H1 (cell line): ENCODE measurements around the gene FRMPD2. TPM values are rescaled to one million over a fixed set of nuclear protein-coding genes. Genes with fewer than 3 reads are reported as not detected.

Source experiments
- CTCF ChIA-PET: fragments of 300-600 bp; sonication (Branson Sonifier 250); formaldehyde crosslinking; loops from one replicate; lab custom pipeline; 2021; ENCODE audit not compliant: partially characterized antibody; lab: Charles Lee
- POLR2A ChIA-PET: fragments of 300-600 bp; sonication (Branson Sonifier 250); formaldehyde crosslinking; loops from one replicate; lab custom pipeline; 2021; ENCODE audit warnings: inconsistent platforms; ENCODE audit not compliant: partially characterized antibody; lab: Charles Lee
- DNase-seq, 2 experiments: peaks; one replicate each; pipeline versions ENCODE4 v3.0.0 to v3.0.0-alpha.2; 2010 to 2022; ENCODE audit warnings: low spot score in 2 of 2, low read depth in 1 of 2, mixed read lengths in 1 of 2
- FAIRE-seq: peaks from 2 replicates; lab custom pipeline; 2011; peaks lifted over from hg19 to GRCh38; lab: Jason Lieb, UNC
- H2AFZ ChIP-seq: 2 replicates; pipeline ENCODE4 v1.8.1; 2012; ENCODE audit warnings: low read length, inconsistent platforms
- H2AK5ac ChIP-seq: 2 replicates; pipeline ENCODE4 v1.6.1; 2013; ENCODE audit warnings: low read depth, low read length
- H2BK120ac ChIP-seq: replicated peaks from 2 replicates; pipeline ENCODE3; 2013; ENCODE audit warnings: low read depth, low read length, inconsistent platforms
- H2BK12ac ChIP-seq: 2 replicates; pipeline ENCODE4 v1.6.1; 2013; ENCODE audit warnings: low read depth, low read length
- H2BK15ac ChIP-seq: 2 replicates; pipeline ENCODE4 v1.6.1; 2013; ENCODE audit warnings: low read length
- H2BK20ac ChIP-seq: 2 replicates; pipeline ENCODE4 v1.6.1; 2013; ENCODE audit warnings: low read length
- H2BK5ac ChIP-seq: 2 replicates; pipeline ENCODE4 v1.6.1; 2013; ENCODE audit warnings: low read depth, low read length
- H3K14ac ChIP-seq: 2 replicates; pipeline ENCODE4 v1.6.1; 2013; ENCODE audit warnings: inconsistent platforms; ENCODE audit not compliant: insufficient read length
- H3K18ac ChIP-seq: 2 replicates; pipeline ENCODE4 v1.6.1; 2013; ENCODE audit warnings: low read length; ENCODE audit errors: extremely low read depth
- H3K23ac ChIP-seq: 2 replicates; pipeline ENCODE4 v1.6.1; 2013; ENCODE audit warnings: inconsistent platforms; ENCODE audit not compliant: insufficient read length
- H3K23me2 ChIP-seq: 2 replicates; pipeline ENCODE4 v1.6.1; 2013; ENCODE audit warnings: low read depth, low read length
- H3K27ac ChIP-seq: 2 replicates; pipeline ENCODE4 v1.6.1; 2011; ENCODE audit warnings: low read depth, low read length, inconsistent platforms
- H3K27me3 ChIP-seq, 4 experiments: replicated peaks in 1 of 4; 1 replicate in 1 of 4; 2 replicates in 3 of 4; pipeline versions ENCODE4 v1.6.1 to v1.8.1; 2011 to 2013; ENCODE audit warnings: low read length in 3 of 4, mild to moderate bottlenecking in 3 of 4, inconsistent platforms in 2 of 4, mixed read lengths in 2 of 4, moderate library complexity in 1 of 4; ENCODE audit not compliant: control insufficient read depth in 3 of 4, insufficient read depth in 3 of 4; ENCODE audit errors: extremely low read depth in 1 of 4
- H3K36me3 ChIP-seq, 4 experiments: 2 replicates each; pipeline versions ENCODE4 v1.6.1 to v1.8.1; 2011 to 2013; ENCODE audit warnings: mild to moderate bottlenecking in 4 of 4, low read length in 3 of 4, moderate library complexity in 2 of 4, control low read depth in 1 of 4, inconsistent platforms in 1 of 4; ENCODE audit not compliant: insufficient read depth in 4 of 4, control insufficient read depth in 2 of 4
- H3K4ac ChIP-seq: replicated peaks from 2 replicates; pipeline ENCODE3; 2013; ENCODE audit warnings: low read length, low read depth, mixed read lengths, inconsistent platforms; ENCODE audit not compliant: insufficient read length
- H3K4me1 ChIP-seq, 4 experiments: replicated peaks in 1 of 4; 1 replicate in 1 of 4; 2 replicates in 3 of 4; pipeline versions ENCODE4 v1.6.1 to v1.8.1; 2011 to 2013; ENCODE audit warnings: low read length in 3 of 4, inconsistent platforms in 2 of 4, mixed read lengths in 1 of 4; ENCODE audit not compliant: insufficient read depth in 4 of 4, control insufficient read depth in 3 of 4
- H3K4me2 ChIP-seq, 2 experiments: 2 replicates each; pipeline versions ENCODE4 v1.6.1 to v1.8.1; 2011 to 2013; ENCODE audit warnings: low read depth in 2 of 2, low read length in 2 of 2, control low read depth in 1 of 2, inconsistent platforms in 1 of 2, mild to moderate bottlenecking in 1 of 2; ENCODE audit not compliant: insufficient read depth in 1 of 2
- H3K4me3 ChIP-seq, 4 experiments: fragments of 200-600, 300-600 bp in 1 of 4; sonication (generic), shearing (Covaris generic), sonication (Bioruptor Twin) in 1 of 4; 2 replicates each; pipeline versions ENCODE4 v1.5.1 to v1.8.1; 2011 to 2016; ENCODE audit warnings: low read length in 4 of 4, low read depth in 3 of 4, control low read depth in 2 of 4, inconsistent platforms in 2 of 4, mild to moderate bottlenecking in 2 of 4, mixed read lengths in 1 of 4, moderate library complexity in 1 of 4; ENCODE audit not compliant: insufficient read depth in 2 of 4; ENCODE audit errors: extremely low read depth in 1 of 4
- H3K56ac ChIP-seq: replicated peaks from 2 replicates; pipeline ENCODE3; 2013; ENCODE audit warnings: low read depth, mild to moderate bottlenecking, mixed read lengths, low read length, inconsistent platforms; ENCODE audit not compliant: insufficient read length
- H3K79me1 ChIP-seq: 2 replicates; pipeline ENCODE4 v1.6.1; 2013; ENCODE audit warnings: low read depth, low read length, control low read depth
- H3K79me2 ChIP-seq, 2 experiments: 2 replicates each; pipeline versions ENCODE4 v1.6.1 to v1.8.1; 2012 to 2013; ENCODE audit warnings: low read length in 2 of 2, mild to moderate bottlenecking in 2 of 2, inconsistent platforms in 1 of 2; ENCODE audit not compliant: insufficient read depth in 2 of 2, control insufficient read depth in 1 of 2
- H3K9ac ChIP-seq, 4 experiments: replicated peaks in 1 of 4; 1 replicate in 1 of 4; 2 replicates in 3 of 4; pipeline versions ENCODE4 v1.6.1 to v1.8.1; 2011 to 2013; ENCODE audit warnings: low read depth in 3 of 4, low read length in 3 of 4, control low read depth in 2 of 4, mild to moderate bottlenecking in 2 of 4, moderate library complexity in 2 of 4, inconsistent platforms in 1 of 4; ENCODE audit errors: extremely low read depth in 1 of 4
- H3K9me3 ChIP-seq, 2 experiments: 2 replicates each; pipeline versions ENCODE4 v1.6.1 to v1.8.1; 2012 to 2013; ENCODE audit warnings: mild to moderate bottlenecking in 2 of 2, moderate library complexity in 2 of 2, control low read depth in 1 of 2, inconsistent platforms in 1 of 2, low read depth in 1 of 2, low read length in 1 of 2, mixed read lengths in 1 of 2; ENCODE audit not compliant: insufficient read depth in 2 of 2
- H4K20me1 ChIP-seq, 2 experiments: replicated peaks in 1 of 2; 2 replicates each; pipeline versions ENCODE3 to v1.8.1; 2011 to 2013; ENCODE audit warnings: inconsistent platforms in 2 of 2, low read length in 2 of 2, mild to moderate bottlenecking in 1 of 2; ENCODE audit not compliant: insufficient read depth in 2 of 2, control insufficient read depth in 1 of 2
- H4K5ac ChIP-seq: 2 replicates; pipeline ENCODE4 v1.6.1; 2013; ENCODE audit warnings: low read length, low read depth, mixed read lengths, inconsistent platforms; ENCODE audit not compliant: insufficient read length
- H4K8ac ChIP-seq: 2 replicates; pipeline ENCODE4 v1.8.0; 2013; ENCODE audit warnings: mild to moderate bottlenecking, moderate library complexity, low read length, inconsistent platforms; ENCODE audit not compliant: insufficient read depth; ENCODE audit errors: extremely low read depth
- H4K91ac ChIP-seq: replicated peaks from 2 replicates; pipeline ENCODE3; 2013; ENCODE audit warnings: low read length, mixed read lengths, inconsistent platforms; ENCODE audit not compliant: insufficient read length
- ASH2L ChIP-seq: fragments of 200-600, 300-600 bp; sonication (generic); IDR thresholded peaks from one replicate; pipeline ENCODE4 v1.7.1; 2017; ENCODE audit warnings: low read length
- BACH1 ChIP-seq: IDR thresholded peaks from 2 replicates; pipeline ENCODE4 v1.6.1; 2012; ENCODE audit warnings: low read length, improper control_type of control experiment
- CHD2 ChIP-seq: IDR thresholded peaks from 2 replicates; pipeline ENCODE4 v1.6.1; 2012; ENCODE audit warnings: low read length, improper control_type of control experiment
- CREB1 ChIP-seq: IDR thresholded peaks from 2 replicates; pipeline ENCODE4 v1.6.1; 2012; ENCODE audit warnings: inconsistent platforms
- KDM1A ChIP-seq: fragments of 200-600, 300-600 bp; sonication (generic); IDR thresholded peaks from 2 replicates; pipeline ENCODE4 v1.7.1; 2016; ENCODE audit warnings: mild to moderate bottlenecking, low read length, borderline replicate concordance
- NRF1 ChIP-seq: IDR thresholded peaks from 2 replicates; pipeline ENCODE4 v1.6.1; 2011; ENCODE audit warnings: mild to moderate bottlenecking, low read depth, low read length, improper control_type of control experiment
- POLR2AphosphoS5 ChIP-seq: IDR thresholded peaks from 2 replicates; pipeline ENCODE4 v1.6.1; 2011; ENCODE audit warnings: low read depth, low read length
- RNF2 ChIP-seq: fragments of 200-900, 300-1000 bp; sonication (generic); IDR thresholded peaks from 2 replicates; pipeline ENCODE4 v1.7.1; 2016; ENCODE audit warnings: borderline replicate concordance, low read depth, mild to moderate bottlenecking, antibody characterized with exemption, low read length; ENCODE audit not compliant: poor library complexity, severe bottlenecking; ENCODE audit errors: missing control alignments
- RXRA ChIP-seq: IDR thresholded peaks from 2 replicates; pipeline ENCODE4 v1.6.1; 2011; ENCODE audit warnings: low read depth, mild to moderate bottlenecking, low read length, moderate library complexity; ENCODE audit not compliant: insufficient read depth
- SIN3A ChIP-seq, 2 experiments: IDR thresholded peaks in 1 of 2; conservative IDR thresholded peaks in 1 of 2; 2 replicates each; pipeline ENCODE4 v1.6.1; 2011 to 2012; ENCODE audit warnings: low read length in 2 of 2, improper control_type of control experiment in 1 of 2, low read depth in 1 of 2, mild to moderate bottlenecking in 1 of 2
- SP1 ChIP-seq: IDR thresholded peaks from 2 replicates; pipeline ENCODE4 v1.6.1; 2011; ENCODE audit warnings: low read depth, low read length
- SRF ChIP-seq: IDR thresholded peaks from 2 replicates; pipeline ENCODE4 v1.6.1; 2011; ENCODE audit warnings: mild to moderate bottlenecking, low read depth, low read length, moderate library complexity
- SUZ12 ChIP-seq: fragments of 200-600 bp; sonication (generic); IDR thresholded peaks from 2 replicates; pipeline ENCODE4 v1.6.1; 2012; ENCODE audit warnings: mild to moderate bottlenecking, inconsistent platforms, low read length, moderate library complexity, mixed read lengths
- TCF12 ChIP-seq: IDR thresholded peaks from 2 replicates; pipeline ENCODE4 v1.6.1; 2011; ENCODE audit warnings: low read depth, mild to moderate bottlenecking, low read length
- whole genome bisulfite sequencing, 2 experiments: shearing (Covaris generic) in 1 of 2; methylation state at CpG; one replicate each; pipeline versions ENCODE4 v1.1.6 to v1.1.7; 2013 to 2015; ENCODE audit warnings: low lambda C conversion rate in 2 of 2, mixed read lengths in 2 of 2, inconsistent platforms in 1 of 2, low coverage in 1 of 2, missing lambda C conversion rate in 1 of 2; ENCODE audit not compliant: insufficient replicate concordance in 2 of 2, insufficient coverage in 1 of 2, insufficient read length in 1 of 2; ENCODE audit errors: extremely low coverage in 1 of 2, missing lambda C conversion rate in 1 of 2; 5-methylcytosine and 5-hydroxymethylcytosine counted together
- polyA plus RNA-seq, 7 experiments: library from polyadenylated mRNA; depleted of rRNA in 3 of 7; stranded (reverse) in 5 of 7; unstranded in 2 of 7; fragments of >200 nt in 5 of 7; fragments of 200-250 nt in 2 of 7; gene quantifications; 1 replicate in 5 of 7; 2 replicates in 1 of 7; 4 replicates in 1 of 7; pipeline versions ENCODE4 v1.2.1 to v1.2.3, GENCODE V29; 2011 to 2013; ENCODE audit warnings: missing spikeins in 2 of 7, mixed read lengths in 2 of 7
- total RNA-seq: library from RNA; stranded (reverse); fragmentation: NEBNext Ultra II Directional; extraction: Animal tissue kit (Norgen Biotek cat#: 25700); gene quantifications from 2 replicates; pipeline ENCODE4 v1.2.1, GENCODE V29; 2021
- TF ChIP-seq, protein P1 (sequence below): IDR thresholded peaks from 2 replicates; pipeline ENCODE4 v1.6.1; 2011; ENCODE audit warnings: low read length, improper control_type of control experiment

Gene FRMPD2
- total and polyA plus RNA-seq, 2 of the 8 experiments (the other 6 are each of a cell fraction or from before 2014, with no cell fraction given): 0.07 to 0.47 TPM

DNA sequence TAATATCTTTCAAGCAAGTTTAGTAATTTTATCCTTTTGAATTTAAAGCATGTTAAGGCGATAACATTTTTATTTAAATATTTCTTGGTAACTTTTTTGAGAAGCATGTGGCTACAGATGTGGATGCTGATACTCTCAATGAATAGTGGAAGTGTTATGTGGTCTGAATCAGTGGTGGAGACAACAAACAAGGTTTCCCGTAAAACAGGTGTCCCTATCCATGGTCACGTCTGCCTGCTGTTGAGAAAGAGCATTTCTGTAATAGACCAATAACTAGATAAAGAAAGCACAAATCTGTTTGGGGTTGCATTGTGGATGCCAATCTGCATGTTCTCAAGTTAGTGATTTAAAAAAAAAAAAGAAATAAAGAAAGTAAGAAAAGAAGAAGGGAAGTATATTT, 18.1 kb upstream of the FRMPD2 start:
- Histone ChIP-seq H3K9ac (no peak overlapping the region), H3K4me2 (no peak overlapping the region), H3K79me1 (no peaks in the 10 kb centered on the region), H2AK5ac (no peak overlapping the region), H2BK5ac (no peak overlapping the region), H2BK15ac (no peak overlapping the region), H4K91ac (no peak overlapping the region), H2BK12ac (no peak overlapping the region), H3K27ac (no peak overlapping the region), H4K20me1 (no peaks in the 10 kb centered on the region), H2BK120ac (no peak overlapping the region), H4K8ac (no peak overlapping the region), H3K18ac (no peak overlapping the region), H2BK20ac (no peak overlapping the region), H3K14ac (no peak overlapping the region), H4K5ac (no peak overlapping the region), H3K9me3 (no peaks in the 10 kb centered on the region), H3K56ac (no peak overlapping the region), H2AFZ (no peak overlapping the region), H3K23ac (no peak overlapping the region), H3K36me3 (no peaks in the 10 kb centered on the region), H3K27me3 (no peaks in the 10 kb centered on the region), H3K79me2 (no peaks in the 10 kb centered on the region), H3K4ac (no peak overlapping the region), H3K23me2 (no peaks in the 10 kb centered on the region), H3K4me1 (no peaks in the 10 kb centered on the region; a peak in 1 of 7 replicates), H3K4me3 (no peak overlapping the region)
- DNase-seq: no peak
- ChIA-PET CTCF (no interaction called here), POLR2A (no interaction called here)
- no peak for FAIRE-seq
- 92% methylated on average over 3 of the region's 3 CpGs; no CpG with 5 or more reads in 1 of the 2 experiments for WGBS, 2 experiments
- no peak for TF ChIP-seq CHD2
- no peak for TF ChIP-seq SIN3A (conservative IDR thresholded peaks at IDR 0.05 in 1 of 2, IDR thresholded peaks at IDR 0.05 in 1 of 2; ENCODE audit: low read depth in 1 of 2, low read length in 2 of 2)
- TF ChIP-seq RXRA: no peak
- TF ChIP-seq SP1: no peak
- no peak for TF ChIP-seq KDM1A
- TF ChIP-seq CREB1: no peak
- no peak for TF ChIP-seq TCF12
- TF ChIP-seq, protein P1, sequence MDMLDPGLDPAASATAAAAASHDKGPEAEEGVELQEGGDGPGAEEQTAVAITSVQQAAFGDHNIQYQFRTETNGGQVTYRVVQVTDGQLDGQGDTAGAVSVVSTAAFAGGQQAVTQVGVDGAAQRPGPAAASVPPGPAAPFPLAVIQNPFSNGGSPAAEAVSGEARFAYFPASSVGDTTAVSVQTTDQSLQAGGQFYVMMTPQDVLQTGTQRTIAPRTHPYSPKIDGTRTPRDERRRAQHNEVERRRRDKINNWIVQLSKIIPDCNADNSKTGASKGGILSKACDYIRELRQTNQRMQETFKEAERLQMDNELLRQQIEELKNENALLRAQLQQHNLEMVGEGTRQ: no peak
- TF ChIP-seq POLR2AphosphoS5: no peak
- TF ChIP-seq NRF1: no peak
- no peak for TF ChIP-seq ASH2L
- TF ChIP-seq RNF2: no peak
- no peak for TF ChIP-seq SUZ12
- TF ChIP-seq BACH1: no peak
- no peak for TF ChIP-seq SRF
